ENCODE data around the gene TMEM138. TPM values are rescaled to one million over a fixed set of nuclear protein-coding genes. Genes with fewer than 3 reads are reported as not detected.

TMEM138 gene
- total RNA-seq, 1 donor from 2014 or later, result 20.9 TPM

DNA sequence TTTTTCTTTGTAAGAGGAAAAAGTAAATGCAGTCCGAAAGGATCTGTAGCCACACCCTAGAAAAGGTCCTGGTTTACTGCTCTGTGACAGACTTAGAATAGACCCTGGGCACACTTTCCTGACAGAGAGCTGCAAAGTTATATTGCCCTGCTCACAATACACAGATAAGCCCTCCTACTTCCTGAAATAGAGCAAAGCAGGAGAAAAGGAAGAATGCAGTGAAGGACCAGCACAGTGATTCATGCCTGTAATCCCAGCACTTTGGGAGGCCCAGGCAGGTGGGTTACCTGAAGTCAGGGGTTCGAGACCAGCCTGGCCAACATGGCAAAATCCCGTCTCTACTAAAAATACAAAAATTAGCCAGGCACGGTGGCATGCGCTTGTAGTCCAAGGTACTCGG is 2.7 kb upstream of the TMEM138 start:
- Histone ChIP-seq H3K27me3 (ENCODE audit: low read depth) (no peaks in the 10 kb centered on the region), H3K9me3 (replicated peaks) (no peaks in the 10 kb centered on the region), H3K4me3 (no peak overlapping the region), H3K4me1 (peaks cover 43% of the 10 kb centered on the region), H3K27ac (replicated peaks) (peak overlapping the region; percentile 16), H3K36me3 (peaks cover 12% of the 10 kb centered on the region)
- TF ChIP-seq, protein P1, sequence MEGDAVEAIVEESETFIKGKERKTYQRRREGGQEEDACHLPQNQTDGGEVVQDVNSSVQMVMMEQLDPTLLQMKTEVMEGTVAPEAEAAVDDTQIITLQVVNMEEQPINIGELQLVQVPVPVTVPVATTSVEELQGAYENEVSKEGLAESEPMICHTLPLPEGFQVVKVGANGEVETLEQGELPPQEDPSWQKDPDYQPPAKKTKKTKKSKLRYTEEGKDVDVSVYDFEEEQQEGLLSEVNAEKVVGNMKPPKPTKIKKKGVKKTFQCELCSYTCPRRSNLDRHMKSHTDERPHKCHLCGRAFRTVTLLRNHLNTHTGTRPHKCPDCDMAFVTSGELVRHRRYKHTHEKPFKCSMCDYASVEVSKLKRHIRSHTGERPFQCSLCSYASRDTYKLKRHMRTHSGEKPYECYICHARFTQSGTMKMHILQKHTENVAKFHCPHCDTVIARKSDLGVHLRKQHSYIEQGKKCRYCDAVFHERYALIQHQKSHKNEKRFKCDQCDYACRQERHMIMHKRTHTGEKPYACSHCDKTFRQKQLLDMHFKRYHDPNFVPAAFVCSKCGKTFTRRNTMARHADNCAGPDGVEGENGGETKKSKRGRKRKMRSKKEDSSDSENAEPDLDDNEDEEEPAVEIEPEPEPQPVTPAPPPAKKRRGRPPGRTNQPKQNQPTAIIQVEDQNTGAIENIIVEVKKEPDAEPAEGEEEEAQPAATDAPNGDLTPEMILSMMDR (IDR thresholded peaks at IDR 0.05; ENCODE audit: borderline replicate concordance), result no peak
- no peak for DNase-seq
- intact Hi-C loops (cut with micrococcal nuclease), result no loop called here

DNA sequence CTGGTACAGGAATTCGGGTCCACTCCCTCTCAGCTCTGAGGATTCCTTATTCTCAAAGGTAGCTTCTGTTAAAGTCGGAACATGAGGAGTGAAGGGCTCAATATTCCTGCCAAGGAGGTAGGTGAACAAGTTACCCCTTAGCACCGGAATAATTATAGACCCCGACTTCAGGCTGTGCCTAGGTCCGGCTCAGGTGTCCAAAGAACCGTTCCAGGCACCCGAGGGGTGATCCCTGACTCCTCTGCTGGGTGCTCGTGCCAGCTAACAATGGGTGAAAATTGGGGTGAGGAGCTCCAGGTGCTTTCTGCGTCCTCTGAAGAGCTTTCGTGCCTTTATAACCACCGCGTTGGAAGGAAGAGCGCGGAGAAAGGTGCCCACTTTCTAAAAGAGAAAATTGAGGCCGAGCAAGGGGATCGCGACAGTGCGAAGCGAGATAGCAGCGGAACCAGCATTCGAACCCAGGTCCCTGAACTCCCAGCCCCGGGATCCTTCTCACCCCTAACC is 885 bp upstream of the TMEM138 start:
- no peak for DNase-seq
- Histone ChIP-seq H3K4me1 (peaks cover 43% of the 10 kb centered on the region), H3K4me3 (peak overlapping the region; percentile 82), H3K27ac (replicated peaks) (peak overlapping the region; percentile 99), H3K27me3 (ENCODE audit: low read depth) (no peaks in the 10 kb centered on the region), H3K36me3 (peaks cover 26% of the 10 kb centered on the region), H3K9me3 (replicated peaks) (no peaks in the 10 kb centered on the region)
- intact Hi-C loops (cut with micrococcal nuclease), result no loop called here
- TF ChIP-seq, protein P1 (IDR thresholded peaks at IDR 0.05; ENCODE audit: borderline replicate concordance), result no peak

DNA sequence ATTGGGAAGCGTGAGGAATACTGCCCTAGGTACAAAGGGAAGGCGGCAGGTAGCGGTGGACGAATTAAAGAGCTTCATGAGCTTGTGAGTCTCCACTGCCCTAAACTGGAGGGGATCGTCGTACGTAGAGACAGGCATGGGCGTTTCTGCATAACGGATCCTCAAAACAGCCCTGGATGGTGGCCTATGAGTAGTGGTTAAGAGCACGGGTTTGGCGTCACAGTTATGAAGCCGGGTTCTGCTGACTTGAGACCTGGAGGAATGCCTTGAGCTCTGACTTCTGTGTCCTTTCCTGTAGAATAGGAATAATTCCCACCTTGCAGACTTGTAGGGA is 335 bp downstream of the TMEM138 start:
- H3K4me3 ChIP-seq, result peak overlapping the region; percentile 82
- peaks cover 38% of the 10 kb centered on the region for H3K36me3 ChIP-seq
- DNase-seq, result no peak
- H3K9me3 ChIP-seq (replicated peaks), result no peaks in the 10 kb centered on the region
- TF ChIP-seq, protein P1 (IDR thresholded peaks at IDR 0.05; ENCODE audit: borderline replicate concordance), result no peak
- peak overlapping the region; percentile 99 for H3K27ac ChIP-seq (replicated peaks)
- H3K27me3 ChIP-seq (ENCODE audit: low read depth), result no peaks in the 10 kb centered on the region
- intact Hi-C loops (cut with micrococcal nuclease), result no loop called here
- H3K4me1 ChIP-seq, result peaks cover 43% of the 10 kb centered on the region

DNA sequence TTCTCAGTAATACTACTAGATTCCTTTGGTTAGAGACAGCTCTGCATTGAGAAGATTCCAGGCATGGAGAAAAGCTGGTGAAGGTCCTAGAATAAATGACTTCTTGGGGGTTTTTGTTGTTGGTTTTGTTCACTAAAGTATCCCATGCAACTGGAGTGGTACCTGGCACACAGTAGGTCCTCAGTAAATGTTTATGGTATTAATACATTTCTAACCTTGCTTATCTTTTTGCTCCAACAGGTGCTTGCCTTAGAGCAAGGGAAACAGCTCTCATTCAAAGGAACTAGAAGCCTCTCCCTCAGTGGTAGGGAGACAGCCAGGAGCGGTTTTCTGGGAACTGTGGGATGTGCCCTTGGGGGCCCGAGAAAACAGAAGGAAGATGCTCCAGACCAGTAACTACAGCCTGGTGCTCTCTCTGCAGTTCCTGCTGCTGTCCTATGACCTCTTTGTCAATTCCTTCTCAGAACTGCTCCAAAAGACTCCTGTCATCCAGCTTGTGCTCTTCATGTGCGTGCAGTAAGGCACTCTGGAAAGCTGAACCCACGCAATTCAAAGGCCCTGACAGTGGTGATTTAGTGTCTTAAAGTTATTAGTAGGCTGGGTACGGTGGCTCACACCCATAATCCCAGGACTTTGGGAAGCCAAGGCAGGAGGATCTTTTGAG is 2.0 kb downstream of the TMEM138 start:
- no peaks in the 10 kb centered on the region for H3K9me3 ChIP-seq (replicated peaks)
- no peak overlapping the region for H3K27ac ChIP-seq (replicated peaks)
- peaks cover 54% of the 10 kb centered on the region for H3K36me3 ChIP-seq
- intact Hi-C loops (cut with micrococcal nuclease), result no loop called here
- TF ChIP-seq, protein P1 (IDR thresholded peaks at IDR 0.05; ENCODE audit: borderline replicate concordance), result no peak
- peaks cover 43% of the 10 kb centered on the region for H3K4me1 ChIP-seq
- no peak for DNase-seq
- H3K27me3 ChIP-seq (ENCODE audit: low read depth), result no peaks in the 10 kb centered on the region
- no peak overlapping the region for H3K4me3 ChIP-seq

DNA sequence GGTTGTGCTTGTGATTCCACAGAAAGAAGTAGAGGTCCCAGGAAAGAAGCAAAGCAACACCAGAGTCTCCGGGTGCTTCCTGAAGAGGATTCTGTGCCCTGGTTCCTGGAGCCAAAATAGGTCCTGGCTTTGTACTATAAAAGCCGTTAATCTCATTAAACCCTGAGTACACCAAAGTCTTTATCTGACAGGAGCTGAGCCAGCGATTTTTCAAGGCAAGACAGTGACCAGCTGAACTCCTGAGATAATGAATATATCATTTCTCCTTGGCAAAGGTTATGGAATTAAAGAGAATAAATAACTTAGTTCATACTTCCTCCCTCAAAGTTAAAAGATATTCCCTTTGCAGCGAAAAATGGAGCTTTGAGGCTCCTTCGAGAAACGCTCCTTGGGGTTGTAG is 5.2 kb downstream of the TMEM138 start:
- Histone ChIP-seq H3K4me3 (no peak overlapping the region), H3K27ac (replicated peaks) (no peak overlapping the region), H3K27me3 (ENCODE audit: low read depth) (no peaks in the 10 kb centered on the region), H3K9me3 (replicated peaks) (no peaks in the 10 kb centered on the region), H3K4me1 (peaks cover 28% of the 10 kb centered on the region), H3K36me3 (peaks cover 69% of the 10 kb centered on the region)
- TF ChIP-seq, protein P1 (IDR thresholded peaks at IDR 0.05; ENCODE audit: borderline replicate concordance), result no peak
- DNase-seq, result no peak
- intact Hi-C loops (cut with micrococcal nuclease), result no loop called here

All from left ventricle myocardium inferior (tissue), 1 donor.